GM10266 (cell line): ENCODE measurements around the gene RPL23.

Experiments
- DNase-seq: peaks from one replicate; pipeline ENCODE4 v3.0.0; 2012; ENCODE audit errors: extremely low spot score
- CTCF ChIP-seq: IDR thresholded peaks from 2 replicates; pipeline ENCODE4 v1.5.1; 2012; ENCODE audit warnings: mild to moderate bottlenecking, low read depth; ENCODE audit not compliant: control insufficient read depth, insufficient read depth; ENCODE audit errors: missing control alignments

RPL23 gene

GRCh38 chr17:38799501-38800236, 53.9 kb downstream of the RPL23 start, which contains the start of gene PIP4K2B:
Gene PIP4K2B, minus strand, starts transcription at chr17:38799556. Its CDS starts 132 bp downstream, at chr17:38799424.
- no peak for TF ChIP-seq CTCF
- DNase-seq: peak; percentile 97

- DNase-seq: peak; percentile 60
- no peak for TF ChIP-seq CTCF
These were observed 54.7 kb downstream of the RPL23 start for GRCh38 chr17:38798614-38799500.
